ENCODE data around the gene PCDHGA4.

GRCh38 chr5:141392429-141393198 is 37.8 kb downstream of the PCDHGA4 start, which contains the start of gene PCDHGA8:
- TF ChIP-seq, protein P1, sequence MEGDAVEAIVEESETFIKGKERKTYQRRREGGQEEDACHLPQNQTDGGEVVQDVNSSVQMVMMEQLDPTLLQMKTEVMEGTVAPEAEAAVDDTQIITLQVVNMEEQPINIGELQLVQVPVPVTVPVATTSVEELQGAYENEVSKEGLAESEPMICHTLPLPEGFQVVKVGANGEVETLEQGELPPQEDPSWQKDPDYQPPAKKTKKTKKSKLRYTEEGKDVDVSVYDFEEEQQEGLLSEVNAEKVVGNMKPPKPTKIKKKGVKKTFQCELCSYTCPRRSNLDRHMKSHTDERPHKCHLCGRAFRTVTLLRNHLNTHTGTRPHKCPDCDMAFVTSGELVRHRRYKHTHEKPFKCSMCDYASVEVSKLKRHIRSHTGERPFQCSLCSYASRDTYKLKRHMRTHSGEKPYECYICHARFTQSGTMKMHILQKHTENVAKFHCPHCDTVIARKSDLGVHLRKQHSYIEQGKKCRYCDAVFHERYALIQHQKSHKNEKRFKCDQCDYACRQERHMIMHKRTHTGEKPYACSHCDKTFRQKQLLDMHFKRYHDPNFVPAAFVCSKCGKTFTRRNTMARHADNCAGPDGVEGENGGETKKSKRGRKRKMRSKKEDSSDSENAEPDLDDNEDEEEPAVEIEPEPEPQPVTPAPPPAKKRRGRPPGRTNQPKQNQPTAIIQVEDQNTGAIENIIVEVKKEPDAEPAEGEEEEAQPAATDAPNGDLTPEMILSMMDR (IDR thresholded peaks at IDR 0.05; ENCODE audit: low read length): no peak
- TF ChIP-seq EZH2 (IDR thresholded peaks at IDR 0.05; ENCODE audit: borderline replicate concordance, low read length): no peak

All from OCI-LY1 (cell line).